HG03378 (cell line): ENCODE results near the gene IDH3G.
"Not testable (repeated sequence)": the region's sequence is repeated elsewhere in the genome, so short reads cannot be mapped to it uniquely, and the experiment has no call there.

ENCODE experiments used
- ATAC-seq: cut with Tn5 transposase; IDR thresholded peaks from one replicate; pipeline ENCODE4 v1.9.1; 2021; ENCODE audit warnings: mild to moderate bottlenecking, moderate library complexity; ENCODE audit not compliant: unreplicated experiment

The IDH3G gene

GRCh38 chrX:153763298-153763932 is 30.8 kb downstream of the IDH3G start:
- no peak for ATAC-seq

GRCh38 chrX:153762626-153763173 is 31.5 kb downstream of the IDH3G start:
- no peak for ATAC-seq

- no peak for ATAC-seq
Measured at GRCh38 chrX:153761863-153762262, 32.3 kb downstream of the IDH3G start.

- ATAC-seq, result no peak
Measured at GRCh38 chrX:153755136-153755535, 39.0 kb downstream of the IDH3G start.

GRCh38 chrX:153750127-153750774 is 43.9 kb downstream of the IDH3G start:
- ATAC-seq, result no peak

GRCh38 chrX:153749017-153749416 is 45.2 kb downstream of the IDH3G start:
- not testable (repeated sequence) for ATAC-seq

- not testable (repeated sequence) for ATAC-seq
Measured at GRCh38 chrX:153746991-153747390, 47.2 kb downstream of the IDH3G start.

- no peak for ATAC-seq
Measured at GRCh38 chrX:153746359-153746758, 47.8 kb downstream of the IDH3G start.

GRCh38 chrX:153745067-153745433 is 49.1 kb downstream of the IDH3G start:
- ATAC-seq, result not testable (repeated sequence)

GRCh38 chrX:153744210-153745066 is 49.7 kb downstream of the IDH3G start:
- ATAC-seq, result no peak

GRCh38 chrX:153743468-153744209 is 50.5 kb downstream of the IDH3G start:
- ATAC-seq, result not testable (repeated sequence)

GRCh38 chrX:153742796-153743467 is 51.2 kb downstream of the IDH3G start:
- not testable (repeated sequence) for ATAC-seq

GRCh38 chrX:153742111-153742510 is 52.1 kb downstream of the IDH3G start:
- ATAC-seq, result not testable (repeated sequence)

GRCh38 chrX:153741446-153741845 is 52.7 kb downstream of the IDH3G start:
- no peak for ATAC-seq

GRCh38 chrX:153740631-153741222 is 53.4 kb downstream of the IDH3G start:
- no peak for ATAC-seq

GRCh38 chrX:153739754-153740486 is 54.3 kb downstream of the IDH3G start:
- ATAC-seq, result no peak

- ATAC-seq, result no peak
Measured at GRCh38 chrX:153738056-153738605, 56.0 kb downstream of the IDH3G start.

- no peak for ATAC-seq
Measured at GRCh38 chrX:153736871-153737441, 57.2 kb downstream of the IDH3G start.
